SK-N-SH (cell line): ENCODE measurements around the gene ENDOG.

Experiments used
- CTCF ChIP-seq: fragments of 200-600 bp; sonication (generic); IDR thresholded peaks from 2 replicates; pipeline ENCODE4 v1.6.1; 2017; ENCODE audit warnings: antibody characterized with exemption, mild to moderate bottlenecking, moderate library complexity
- GATA2 ChIP-seq: sonication (generic); formaldehyde crosslinking; IDR thresholded peaks from 2 replicates; pipeline ENCODE4 v1.5.0; 2020; ENCODE audit warnings: mild to moderate bottlenecking, missing genetic modification reagents
- JUND ChIP-seq: IDR thresholded peaks from 2 replicates; pipeline ENCODE4 v1.4.0; 2012
- SIN3A ChIP-seq: IDR thresholded peaks from 2 replicates; pipeline ENCODE4 v1.6.1; 2012; ENCODE audit warnings: low read depth, mild to moderate bottlenecking, low read length, moderate library complexity, borderline replicate concordance
- TAF1 ChIP-seq: IDR thresholded peaks from 2 replicates; pipeline ENCODE4 v1.6.1; 2012; ENCODE audit warnings: low read depth, mild to moderate bottlenecking, low read length, moderate library complexity, borderline replicate concordance
- TEAD4 ChIP-seq: IDR thresholded peaks from 2 replicates; pipeline ENCODE4 v1.4.0; 2012; ENCODE audit warnings: mild to moderate bottlenecking, borderline replicate concordance; ENCODE audit not compliant: insufficient read depth
- TF ChIP-seq, protein P1 (sequence below): IDR thresholded peaks from 2 replicates; pipeline ENCODE4 v1.4.0; 2012; ENCODE audit warnings: low read depth
- TF ChIP-seq, protein P2 (sequence below): IDR thresholded peaks from 2 replicates; pipeline ENCODE4 v1.4.0; 2012; ENCODE audit warnings: low read depth, borderline replicate concordance
- TF ChIP-seq, protein P3 (sequence below): IDR thresholded peaks from 2 replicates; pipeline ENCODE4 v1.6.1; 2012; ENCODE audit warnings: mild to moderate bottlenecking, low read depth, low read length, moderate library complexity
- TF ChIP-seq, protein P4 (sequence below): fragments of 150-350 bp; IDR thresholded peaks from 2 replicates; pipeline ENCODE4 v1.6.1; 2017; ENCODE audit warnings: antibody characterized with exemption, low read length, low read depth, borderline replicate concordance

DNA sequence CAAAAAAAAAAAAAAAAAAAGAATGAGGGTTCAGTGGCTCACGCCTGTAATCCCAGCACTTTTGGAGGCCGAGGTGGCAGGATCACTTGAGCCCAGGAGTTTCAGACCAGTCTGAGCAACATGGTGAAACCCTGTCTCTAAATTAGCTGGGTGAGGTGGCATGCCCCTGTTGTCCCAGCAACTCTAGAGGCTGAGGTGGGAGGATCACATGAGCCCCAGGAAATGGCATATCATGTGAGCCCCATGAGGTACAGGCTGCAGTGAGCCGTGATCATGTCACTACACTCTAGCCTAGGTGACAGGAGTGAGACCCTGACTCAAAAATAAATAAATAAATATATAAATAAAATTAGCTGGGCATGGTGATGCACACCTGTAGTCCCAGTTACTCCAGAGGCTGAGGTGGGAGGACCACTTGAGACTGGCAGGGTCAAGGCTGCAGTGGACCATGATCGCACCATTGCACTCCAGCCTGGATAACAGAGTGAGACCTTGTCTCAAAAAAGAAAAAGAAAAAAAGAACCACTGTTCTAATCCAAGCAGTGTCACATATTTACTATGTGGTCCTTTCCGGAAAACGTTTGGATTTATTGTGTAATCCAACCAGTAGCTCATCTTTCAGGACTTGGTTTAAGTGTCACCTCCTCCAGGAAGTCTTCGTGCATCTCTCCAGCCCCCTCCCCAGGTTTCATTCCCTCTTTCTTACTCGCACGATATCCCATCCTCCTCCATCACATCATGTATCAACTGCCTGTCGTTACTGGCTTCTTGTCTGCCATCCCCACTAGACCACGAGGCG lies 23.6 kb downstream of the ENDOG start:
- TF ChIP-seq CTCF (no peak), TEAD4 (no peak), GATA2 (CRISPR knock-in tag) (no peak), TAF1 (no peak), SIN3A (no peak), JUND (no peak)
- TF ChIP-seq, protein P1, sequence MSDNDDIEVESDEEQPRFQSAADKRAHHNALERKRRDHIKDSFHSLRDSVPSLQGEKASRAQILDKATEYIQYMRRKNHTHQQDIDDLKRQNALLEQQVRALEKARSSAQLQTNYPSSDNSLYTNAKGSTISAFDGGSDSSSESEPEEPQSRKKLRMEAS = no peak
- TF ChIP-seq, protein P2, sequence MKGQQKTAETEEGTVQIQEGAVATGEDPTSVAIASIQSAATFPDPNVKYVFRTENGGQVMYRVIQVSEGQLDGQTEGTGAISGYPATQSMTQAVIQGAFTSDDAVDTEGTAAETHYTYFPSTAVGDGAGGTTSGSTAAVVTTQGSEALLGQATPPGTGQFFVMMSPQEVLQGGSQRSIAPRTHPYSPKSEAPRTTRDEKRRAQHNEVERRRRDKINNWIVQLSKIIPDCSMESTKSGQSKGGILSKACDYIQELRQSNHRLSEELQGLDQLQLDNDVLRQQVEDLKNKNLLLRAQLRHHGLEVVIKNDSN = no peak
- TF ChIP-seq, protein P3, sequence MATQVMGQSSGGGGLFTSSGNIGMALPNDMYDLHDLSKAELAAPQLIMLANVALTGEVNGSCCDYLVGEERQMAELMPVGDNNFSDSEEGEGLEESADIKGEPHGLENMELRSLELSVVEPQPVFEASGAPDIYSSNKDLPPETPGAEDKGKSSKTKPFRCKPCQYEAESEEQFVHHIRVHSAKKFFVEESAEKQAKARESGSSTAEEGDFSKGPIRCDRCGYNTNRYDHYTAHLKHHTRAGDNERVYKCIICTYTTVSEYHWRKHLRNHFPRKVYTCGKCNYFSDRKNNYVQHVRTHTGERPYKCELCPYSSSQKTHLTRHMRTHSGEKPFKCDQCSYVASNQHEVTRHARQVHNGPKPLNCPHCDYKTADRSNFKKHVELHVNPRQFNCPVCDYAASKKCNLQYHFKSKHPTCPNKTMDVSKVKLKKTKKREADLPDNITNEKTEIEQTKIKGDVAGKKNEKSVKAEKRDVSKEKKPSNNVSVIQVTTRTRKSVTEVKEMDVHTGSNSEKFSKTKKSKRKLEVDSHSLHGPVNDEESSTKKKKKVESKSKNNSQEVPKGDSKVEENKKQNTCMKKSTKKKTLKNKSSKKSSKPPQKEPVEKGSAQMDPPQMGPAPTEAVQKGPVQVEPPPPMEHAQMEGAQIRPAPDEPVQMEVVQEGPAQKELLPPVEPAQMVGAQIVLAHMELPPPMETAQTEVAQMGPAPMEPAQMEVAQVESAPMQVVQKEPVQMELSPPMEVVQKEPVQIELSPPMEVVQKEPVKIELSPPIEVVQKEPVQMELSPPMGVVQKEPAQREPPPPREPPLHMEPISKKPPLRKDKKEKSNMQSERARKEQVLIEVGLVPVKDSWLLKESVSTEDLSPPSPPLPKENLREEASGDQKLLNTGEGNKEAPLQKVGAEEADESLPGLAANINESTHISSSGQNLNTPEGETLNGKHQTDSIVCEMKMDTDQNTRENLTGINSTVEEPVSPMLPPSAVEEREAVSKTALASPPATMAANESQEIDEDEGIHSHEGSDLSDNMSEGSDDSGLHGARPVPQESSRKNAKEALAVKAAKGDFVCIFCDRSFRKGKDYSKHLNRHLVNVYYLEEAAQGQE = no peak
- TF ChIP-seq, protein P4, sequence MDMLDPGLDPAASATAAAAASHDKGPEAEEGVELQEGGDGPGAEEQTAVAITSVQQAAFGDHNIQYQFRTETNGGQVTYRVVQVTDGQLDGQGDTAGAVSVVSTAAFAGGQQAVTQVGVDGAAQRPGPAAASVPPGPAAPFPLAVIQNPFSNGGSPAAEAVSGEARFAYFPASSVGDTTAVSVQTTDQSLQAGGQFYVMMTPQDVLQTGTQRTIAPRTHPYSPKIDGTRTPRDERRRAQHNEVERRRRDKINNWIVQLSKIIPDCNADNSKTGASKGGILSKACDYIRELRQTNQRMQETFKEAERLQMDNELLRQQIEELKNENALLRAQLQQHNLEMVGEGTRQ = no peak
